Endothelial cell of umbilical vein (primary cell): ENCODE data around the gene OR13A1.
"Not testable (repeated sequence)": the region's sequence is repeated elsewhere in the genome, so short reads cannot be mapped to it uniquely, and the experiment has no call there.

Source experiments
- EZH2 ChIP-seq: IDR thresholded peaks from 2 replicates; pipeline ENCODE4 v1.6.1; 2012; ENCODE audit warnings: borderline replicate concordance, low read depth, mild to moderate bottlenecking, moderate library complexity, low read length, inconsistent platforms; ENCODE audit not compliant: severe bottlenecking
- FOS ChIP-seq: IDR thresholded peaks from 2 replicates; pipeline ENCODE4 v1.6.1; 2011; ENCODE audit warnings: mild to moderate bottlenecking, low read length, moderate library complexity, borderline replicate concordance; ENCODE audit not compliant: insufficient read depth
- GATA2 ChIP-seq: IDR thresholded peaks from 2 replicates; pipeline ENCODE4 v1.7.0; 2011; ENCODE audit warnings: low read depth, mild to moderate bottlenecking, moderate library complexity, mixed read lengths, low read length; ENCODE audit not compliant: insufficient read length, insufficient read depth
- MYC ChIP-seq: IDR thresholded peaks from one replicate; pipeline ENCODE4 v1.6.1; 2011; ENCODE audit warnings: mild to moderate bottlenecking, low read depth, low read length
- POLR2A ChIP-seq: IDR thresholded peaks from 2 replicates; pipeline ENCODE4 v1.6.1; 2012; ENCODE audit warnings: low read depth, mild to moderate bottlenecking, control low read depth, low read length
- POLR2AphosphoS5 ChIP-seq: IDR thresholded peaks from 2 replicates; pipeline ENCODE4 v1.6.1; 2012; ENCODE audit warnings: low read depth, mild to moderate bottlenecking, control low read depth, low read length, moderate library complexity; ENCODE audit not compliant: insufficient read depth
- TF ChIP-seq, protein P1 (sequence below), 2 donors: IDR thresholded peaks; 1 replicate in 1 of 2; 2 replicates in 1 of 2; pipeline ENCODE4 v1.5.1; 2011; ENCODE audit warnings: low read length in 2 of 2, mild to moderate bottlenecking in 2 of 2, moderate library complexity in 2 of 2, control low read depth in 1 of 2, inconsistent platforms in 1 of 2, low read depth in 1 of 2; ENCODE audit not compliant: insufficient read depth in 1 of 2; ENCODE audit errors: extremely low read depth in 1 of 2
- TF ChIP-seq, protein P2 (sequence below): IDR thresholded peaks from 2 replicates; pipeline ENCODE4 v1.6.1; 2011; ENCODE audit not compliant: insufficient read depth, insufficient read length

DNA sequence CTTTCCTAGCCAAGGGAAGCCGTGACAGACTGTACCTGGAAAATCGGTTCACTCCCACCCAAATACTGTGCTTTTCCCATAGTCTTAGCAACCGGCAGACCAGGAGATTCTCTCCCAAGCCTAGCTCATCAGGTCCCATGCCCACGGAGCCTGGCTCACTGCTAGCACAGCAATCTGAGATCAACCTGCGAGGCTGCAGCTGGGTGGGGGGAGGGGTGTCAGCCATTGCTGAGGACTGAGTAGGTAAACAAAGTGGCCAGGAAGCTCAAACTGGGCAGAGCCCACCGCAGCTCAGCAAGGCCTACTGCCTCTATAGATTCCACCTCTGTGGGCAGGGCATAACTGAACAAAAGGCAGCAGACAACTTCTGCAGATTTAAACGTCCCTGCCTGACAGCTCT, 43.6 kb upstream of the OR13A1 start:
- TF ChIP-seq, protein P1, sequence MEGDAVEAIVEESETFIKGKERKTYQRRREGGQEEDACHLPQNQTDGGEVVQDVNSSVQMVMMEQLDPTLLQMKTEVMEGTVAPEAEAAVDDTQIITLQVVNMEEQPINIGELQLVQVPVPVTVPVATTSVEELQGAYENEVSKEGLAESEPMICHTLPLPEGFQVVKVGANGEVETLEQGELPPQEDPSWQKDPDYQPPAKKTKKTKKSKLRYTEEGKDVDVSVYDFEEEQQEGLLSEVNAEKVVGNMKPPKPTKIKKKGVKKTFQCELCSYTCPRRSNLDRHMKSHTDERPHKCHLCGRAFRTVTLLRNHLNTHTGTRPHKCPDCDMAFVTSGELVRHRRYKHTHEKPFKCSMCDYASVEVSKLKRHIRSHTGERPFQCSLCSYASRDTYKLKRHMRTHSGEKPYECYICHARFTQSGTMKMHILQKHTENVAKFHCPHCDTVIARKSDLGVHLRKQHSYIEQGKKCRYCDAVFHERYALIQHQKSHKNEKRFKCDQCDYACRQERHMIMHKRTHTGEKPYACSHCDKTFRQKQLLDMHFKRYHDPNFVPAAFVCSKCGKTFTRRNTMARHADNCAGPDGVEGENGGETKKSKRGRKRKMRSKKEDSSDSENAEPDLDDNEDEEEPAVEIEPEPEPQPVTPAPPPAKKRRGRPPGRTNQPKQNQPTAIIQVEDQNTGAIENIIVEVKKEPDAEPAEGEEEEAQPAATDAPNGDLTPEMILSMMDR (IDR thresholded peaks at IDR 0.05; ENCODE audit: extremely low read depth in 1 of 2, insufficient read depth in 1 of 2, low read depth in 1 of 2, low read length in 2 of 2) = not testable (repeated sequence)
- TF ChIP-seq POLR2AphosphoS5, EZH2, POLR2A, GATA2, FOS, MYC: not testable (repeated sequence)
- TF ChIP-seq, protein P2, sequence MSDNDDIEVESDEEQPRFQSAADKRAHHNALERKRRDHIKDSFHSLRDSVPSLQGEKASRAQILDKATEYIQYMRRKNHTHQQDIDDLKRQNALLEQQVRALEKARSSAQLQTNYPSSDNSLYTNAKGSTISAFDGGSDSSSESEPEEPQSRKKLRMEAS = not testable (repeated sequence)
